ENCODE results near the gene ZNF554.

Gene ZNF554

DNA sequence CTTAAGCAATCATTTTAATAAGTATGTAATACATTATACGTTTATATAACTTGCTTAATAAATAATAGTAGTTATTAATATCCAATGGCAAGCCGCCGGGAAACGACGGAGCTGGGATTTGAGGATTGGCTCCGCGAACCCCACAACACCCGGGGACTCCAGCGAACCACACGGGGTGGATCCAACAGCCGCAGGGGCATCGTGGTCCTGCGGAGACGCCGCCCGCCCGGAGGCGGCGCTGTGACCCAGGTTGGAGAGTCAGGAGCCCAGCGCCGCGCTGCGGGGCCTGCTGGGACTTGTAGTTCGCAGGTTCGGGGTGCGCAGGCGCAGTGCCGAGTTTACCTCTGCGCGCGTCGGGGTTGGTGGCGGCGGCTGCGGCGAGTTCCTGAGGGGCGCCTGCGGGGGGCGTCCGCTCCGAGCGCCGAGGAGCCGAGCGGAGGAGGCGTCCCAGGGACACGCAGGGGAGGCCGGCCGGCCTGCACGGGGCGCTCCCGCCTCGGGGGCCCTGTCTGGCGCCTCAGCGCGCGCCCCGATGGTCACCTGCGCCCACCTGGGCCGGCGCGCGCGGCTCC, at the start of gene ZNF554:
Gene ZNF554, plus strand, starts transcription at position 329 of the 572 bp plus-strand sequence. Its CDS starts 204 bp downstream, at position 533.
- peak; percentile 91 for DNase-seq

GRCh38 chr19:2770055-2771013, 49.3 kb upstream of the ZNF554 start:
- no peak for DNase-seq

- DNase-seq = no peak
Measured at GRCh38 chr19:2771786-2772674, 47.6 kb upstream of the ZNF554 start.

DNA sequence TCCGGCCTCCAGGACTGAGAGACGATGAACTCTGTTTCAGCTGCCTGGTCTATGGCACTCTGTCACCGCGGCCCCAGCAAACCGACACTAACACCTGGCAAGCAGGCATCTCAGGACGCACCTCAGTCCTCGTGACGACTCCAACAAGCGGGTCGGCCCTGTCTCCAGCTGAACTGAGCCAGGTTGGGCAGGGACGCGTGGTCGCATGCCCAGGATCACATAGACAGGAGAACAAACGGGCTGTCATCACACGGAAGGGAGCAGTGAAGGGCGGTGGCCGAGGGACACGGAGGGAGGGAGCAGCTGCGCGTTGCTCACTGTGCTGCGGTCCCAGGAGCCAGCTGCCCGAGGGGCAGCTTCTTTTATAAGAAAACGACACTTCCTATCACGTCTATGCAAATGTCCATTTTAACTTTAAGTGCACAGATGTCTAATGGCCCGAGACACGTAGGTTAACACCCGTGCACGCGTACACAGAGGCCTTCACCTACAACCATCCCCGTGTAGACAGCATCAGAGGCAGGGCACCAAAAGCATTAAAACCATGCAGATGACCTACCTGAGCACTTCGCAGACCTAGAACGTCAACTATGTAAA, 45.5 kb upstream of the ZNF554 start:
- no peak for DNase-seq

DNA sequence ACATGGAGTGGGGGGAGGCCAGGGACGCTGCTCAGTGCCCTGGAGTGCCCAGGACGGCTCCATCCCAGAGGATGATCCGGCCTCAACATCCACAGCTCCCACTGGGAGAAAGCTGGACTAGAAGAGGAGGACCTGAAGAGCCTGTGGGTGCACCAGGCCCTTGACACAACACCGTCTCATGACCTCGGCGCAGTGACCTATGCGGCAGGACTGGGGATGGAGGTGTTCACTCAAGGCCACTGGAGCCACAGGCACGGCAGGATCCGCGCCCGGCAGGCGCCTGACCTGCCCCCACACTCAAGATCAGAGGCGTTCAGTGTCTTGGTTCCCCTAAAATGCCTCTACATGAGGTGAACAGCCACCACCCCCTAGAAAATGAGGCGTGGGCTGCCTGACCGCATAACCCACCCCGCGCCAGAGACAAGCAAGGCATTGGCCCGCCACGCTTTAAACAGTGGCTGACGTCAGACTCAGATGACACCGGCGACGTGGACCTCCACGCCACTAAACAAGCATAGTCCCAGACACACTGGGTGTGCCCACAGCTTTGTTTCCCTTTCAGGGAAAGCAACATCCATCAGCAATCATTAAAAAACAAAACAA, 44.6 kb upstream of the ZNF554 start:
- DNase-seq = no peak

DNA sequence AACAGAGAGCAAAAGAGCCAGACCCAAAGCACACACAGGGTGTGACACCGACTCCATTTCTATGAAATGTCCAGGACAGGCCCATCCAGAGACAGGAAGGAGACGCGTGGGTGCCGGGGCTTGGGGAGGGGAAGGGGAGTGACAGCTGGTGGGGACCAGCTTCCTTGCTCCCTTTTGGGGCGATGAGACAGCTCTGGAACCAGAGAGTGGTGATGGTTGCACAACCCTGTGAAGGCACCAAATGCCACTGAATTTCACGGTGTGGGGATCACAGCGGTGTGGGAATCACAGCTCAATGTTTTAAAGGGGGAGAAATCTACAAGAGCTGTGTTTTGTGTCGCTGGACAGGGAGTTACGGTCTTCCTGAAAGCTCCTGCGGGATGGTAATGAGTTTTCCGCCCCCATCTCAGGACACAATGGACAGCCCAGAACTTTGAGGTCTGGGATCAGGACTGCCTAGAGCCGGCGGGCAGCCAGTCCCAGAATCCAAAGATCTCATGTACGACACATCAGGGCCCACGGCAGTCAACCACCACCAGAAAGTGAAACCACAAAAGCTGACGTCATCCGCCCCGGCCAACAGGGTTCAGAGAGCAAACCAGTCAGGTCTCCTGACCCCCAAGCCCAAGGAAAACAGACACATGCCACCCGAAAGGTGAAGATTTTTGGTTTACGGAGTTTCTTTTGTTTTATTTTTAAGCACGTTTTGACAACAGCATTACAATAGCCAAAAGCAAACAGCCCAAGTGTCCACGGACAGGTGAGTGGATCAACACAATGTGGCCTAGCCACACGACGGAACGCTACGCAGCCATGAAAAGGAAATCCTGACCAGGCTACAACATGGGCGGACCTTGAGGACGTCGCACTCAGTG, 43.9 kb upstream of the ZNF554 start:
- DNase-seq = no peak

DNA sequence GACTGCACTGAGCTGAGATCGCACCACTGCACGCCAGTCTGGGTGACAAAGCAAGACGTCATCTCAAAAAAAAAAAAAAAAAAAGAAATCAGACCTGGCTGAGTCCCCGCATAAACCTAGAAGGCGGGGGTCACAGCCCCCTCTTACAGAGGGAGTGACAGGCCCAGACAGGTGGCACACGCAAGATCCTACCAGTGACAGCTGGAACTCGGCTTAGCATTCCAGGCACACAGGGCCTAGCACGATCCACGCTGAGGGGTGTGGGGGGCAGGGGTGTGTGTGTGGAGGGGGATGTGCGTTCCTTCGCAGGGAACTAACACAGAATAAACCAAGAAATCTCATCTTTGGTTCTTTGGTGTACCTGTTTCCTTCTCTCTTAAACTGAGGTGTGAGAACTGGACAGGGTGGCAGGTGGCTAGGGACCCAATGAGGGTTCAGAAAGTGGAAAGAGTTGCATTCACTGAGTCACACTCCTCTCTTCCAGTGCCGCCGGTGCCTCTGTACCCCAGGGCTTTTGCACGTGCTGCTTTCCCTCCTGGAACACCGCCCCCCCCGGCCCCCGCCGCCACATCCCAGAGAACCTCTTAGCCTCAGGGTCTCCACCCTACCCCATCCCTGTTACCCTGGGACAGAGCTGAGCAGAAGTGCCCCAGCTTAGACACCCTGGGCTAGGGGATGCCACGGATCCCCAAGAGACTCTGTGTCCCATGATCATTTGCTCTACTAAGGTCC, 41.5 kb upstream of the ZNF554 start:
- no peak for DNase-seq

DNA sequence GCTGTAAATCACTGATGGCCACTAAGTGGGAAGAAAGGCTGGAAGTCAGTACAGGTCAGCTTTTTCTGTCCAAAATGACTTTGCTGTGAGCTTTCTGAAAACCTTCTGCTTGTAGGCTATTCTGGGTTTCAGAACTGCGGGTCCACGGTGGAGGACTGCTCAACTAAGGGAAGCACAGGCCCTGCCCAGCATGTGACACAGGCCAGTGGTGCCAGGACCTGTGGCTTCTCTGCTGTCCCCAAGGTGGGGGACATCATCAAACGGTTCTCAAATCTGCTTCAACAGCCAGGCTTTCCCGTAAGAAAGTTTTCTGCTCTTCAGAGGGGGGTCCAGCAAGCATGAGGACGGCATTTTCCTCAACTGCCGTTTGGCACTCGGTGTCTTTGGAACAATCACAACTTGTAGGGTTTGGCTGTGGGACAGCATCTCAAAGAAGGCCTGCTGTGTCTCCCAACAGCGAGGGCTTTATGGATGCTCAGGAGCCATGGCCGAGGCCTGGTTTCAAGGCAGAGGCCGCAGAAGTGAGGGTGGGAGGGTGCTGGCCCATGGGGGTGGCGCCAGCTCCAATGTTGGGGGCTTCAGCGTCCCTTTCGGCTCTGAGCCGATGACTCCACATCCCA, 40.4 kb upstream of the ZNF554 start:
- no peak for DNase-seq

GRCh38 chr19:2780284-2780683, 39.4 kb upstream of the ZNF554 start:
- no peak for DNase-seq

DNA sequence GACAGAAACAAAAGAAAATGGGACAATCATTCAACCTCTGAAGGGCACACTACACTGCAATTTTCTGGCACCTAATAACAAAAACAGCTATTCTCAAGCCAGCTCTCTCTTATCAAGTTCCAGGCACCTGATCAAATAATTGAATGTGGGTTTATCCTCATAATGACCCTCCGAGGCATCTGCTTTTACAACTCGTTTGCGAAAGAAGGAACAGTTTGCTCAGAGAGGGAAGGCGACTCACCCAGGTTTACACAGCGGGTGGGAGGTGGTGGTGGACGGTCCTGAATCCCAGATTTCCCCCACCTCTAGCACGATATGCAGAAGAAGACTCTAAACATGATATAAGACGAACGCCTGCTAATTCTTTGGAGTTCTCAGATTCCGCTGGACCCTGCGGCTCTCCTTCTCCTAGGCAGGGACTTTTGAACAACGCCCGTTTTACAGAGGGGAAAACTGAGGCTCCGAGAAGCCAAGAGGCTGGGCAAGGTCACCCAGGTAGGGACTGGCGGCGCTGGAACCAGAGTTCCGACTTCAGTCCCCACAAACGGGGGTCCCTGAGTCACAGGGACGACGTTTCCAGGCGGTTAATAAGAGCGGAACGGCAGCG, 37.2 kb upstream of the ZNF554 start:
- no peak for DNase-seq

GRCh38 chr19:2782936-2783780, 36.5 kb upstream of the ZNF554 start, which contains the start of gene SGTA:
Gene SGTA (minus strand): TSS chr19:2783273. CDS start chr19:2769068, 14,205 bp downstream.
- peak; percentile 96 for DNase-seq

DNA sequence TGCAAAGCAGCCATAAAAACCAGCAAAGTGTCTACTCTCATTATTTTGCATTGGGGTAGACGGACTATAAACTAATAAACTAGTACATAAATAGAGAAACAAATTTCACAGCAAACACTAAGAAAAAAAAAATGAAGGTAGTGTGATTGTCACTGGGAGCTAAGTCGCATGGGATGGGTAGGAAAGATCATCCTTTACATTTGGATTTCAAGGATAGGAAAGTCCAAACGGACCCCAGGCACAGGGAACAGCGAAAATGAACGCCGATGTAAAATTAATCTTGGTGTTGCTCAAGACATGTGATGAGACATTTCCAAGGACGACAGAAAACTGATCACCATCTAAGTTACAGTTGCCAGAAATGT, 35.9 kb upstream of the ZNF554 start:
- DNase-seq = no peak

DNA sequence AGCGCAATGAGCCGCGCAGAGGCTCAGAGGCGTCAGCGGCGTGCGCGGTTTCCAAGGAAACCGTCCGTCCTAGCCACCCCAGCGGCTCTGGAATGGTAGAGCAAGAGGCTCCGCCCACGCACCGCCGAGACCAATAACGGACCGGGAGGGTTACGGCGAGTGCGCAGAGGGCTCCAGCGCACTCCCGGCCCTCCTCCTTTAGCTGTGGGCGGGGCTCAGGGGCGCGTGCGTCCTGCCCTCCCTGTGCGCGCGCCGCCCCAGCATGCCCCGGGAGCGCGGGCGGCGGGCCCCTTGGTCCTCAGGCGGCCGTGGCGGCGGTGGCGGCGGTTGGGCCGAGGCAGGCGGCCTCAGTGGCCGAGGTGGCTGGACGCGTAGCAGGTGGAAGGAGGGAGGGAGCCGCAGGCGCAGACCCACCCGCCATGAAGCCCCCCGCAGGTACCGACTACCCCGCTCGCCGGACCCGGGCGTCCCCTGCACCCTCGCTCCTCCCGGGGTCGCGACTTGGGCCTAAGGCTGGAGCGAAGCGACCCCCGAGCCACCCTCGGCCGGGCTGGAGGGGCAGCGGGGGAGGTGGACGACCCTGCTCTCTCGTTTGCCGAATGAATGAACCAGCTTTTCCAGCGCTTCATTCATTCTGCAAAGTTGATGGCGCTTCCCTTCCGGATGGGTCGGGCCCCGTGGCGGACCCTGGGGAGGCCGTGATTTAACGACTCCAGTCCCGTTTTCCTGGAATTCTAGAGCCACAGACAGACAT, 34.2 kb upstream of the ZNF554 start, which contains the start of gene THOP1:
Gene THOP1, plus strand, starts transcription at position 260 of the 754 bp plus-strand sequence. Its CDS starts 160 bp downstream, at position 420.
- peak; percentile 99 for DNase-seq

GRCh38 chr19:2787115-2787514, 32.6 kb upstream of the ZNF554 start:
- no peak for DNase-seq

DNA sequence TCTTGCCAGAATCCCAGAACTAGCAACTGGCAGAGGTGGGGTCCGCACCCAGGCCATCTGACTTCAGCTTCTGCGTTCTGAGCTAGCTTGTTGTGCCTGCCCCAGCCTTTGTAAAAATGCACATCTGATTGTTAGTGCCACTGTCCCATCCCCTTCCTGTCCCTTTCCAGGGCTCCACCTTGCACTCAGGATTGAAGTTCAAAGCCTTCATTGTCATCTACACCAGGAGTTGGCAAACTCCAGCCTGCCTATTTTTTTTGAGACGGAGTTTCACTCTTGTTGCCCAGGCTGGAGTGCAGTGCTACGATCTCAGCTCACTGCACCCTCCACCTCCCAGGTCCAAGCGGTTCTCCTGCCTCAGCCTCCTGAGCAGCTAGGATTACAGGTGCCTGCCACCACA, 31.4 kb upstream of the ZNF554 start:
- no peak for DNase-seq

DNA sequence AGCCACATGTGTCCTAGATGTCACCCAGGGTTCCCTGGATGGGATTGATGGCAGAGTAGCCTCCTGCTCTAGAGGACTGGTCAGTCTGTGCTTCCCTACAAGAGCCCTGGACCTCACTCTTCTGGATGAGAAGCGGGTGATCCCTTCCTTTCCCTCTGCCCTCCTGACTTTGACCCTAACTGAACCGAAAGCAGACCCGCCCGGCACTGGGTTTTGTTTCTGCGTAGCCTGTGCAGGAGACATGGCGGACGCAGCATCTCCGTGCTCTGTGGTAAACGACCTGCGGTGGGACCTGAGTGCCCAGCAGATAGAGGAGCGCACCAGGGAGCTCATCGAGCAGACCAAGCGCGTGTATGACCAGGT, 29.5 kb upstream of the ZNF554 start:
- no peak for DNase-seq

GRCh38 chr19:2790557-2791271, 29.0 kb upstream of the ZNF554 start:
- no peak for DNase-seq

Data from NCI-H2171 (cell line).